Activated CD4-positive, alpha-beta T cell treated with anti-CD3 and anti-CD28 coated beads, Interleukin-10, Interleukin-2, amounts not matched to agents 100 ng/mL and 50 ng/mL, durations not matched to agents 16 hours and 8 hours (primary cell): ENCODE measurements around the gene KAT6B.

Experiments
- DNase-seq: peaks from one replicate; pipeline ENCODE4 v3.0.0-alpha.2; 2020

Gene KAT6B

DNA sequence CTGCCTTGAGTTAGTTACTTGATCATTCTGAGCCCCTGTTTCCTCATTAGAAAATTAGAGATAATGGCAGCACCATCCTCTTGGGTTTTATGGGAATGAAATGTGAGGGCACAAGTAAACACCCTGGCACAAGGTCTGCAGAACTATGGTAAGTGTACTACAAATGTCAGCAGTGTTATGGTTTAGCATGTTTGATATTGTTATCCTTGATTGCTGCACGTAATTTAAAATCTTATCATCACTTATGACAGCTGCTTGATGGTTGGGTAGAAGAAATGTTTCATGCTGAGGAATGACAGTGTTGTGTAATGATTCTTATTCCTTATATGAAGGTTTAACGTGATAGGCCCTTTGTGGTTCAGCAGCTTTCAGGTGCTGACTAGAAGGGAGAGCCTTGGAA lies 134.3 kb downstream of the KAT6B start:
- DNase-seq, result no peak

DNA sequence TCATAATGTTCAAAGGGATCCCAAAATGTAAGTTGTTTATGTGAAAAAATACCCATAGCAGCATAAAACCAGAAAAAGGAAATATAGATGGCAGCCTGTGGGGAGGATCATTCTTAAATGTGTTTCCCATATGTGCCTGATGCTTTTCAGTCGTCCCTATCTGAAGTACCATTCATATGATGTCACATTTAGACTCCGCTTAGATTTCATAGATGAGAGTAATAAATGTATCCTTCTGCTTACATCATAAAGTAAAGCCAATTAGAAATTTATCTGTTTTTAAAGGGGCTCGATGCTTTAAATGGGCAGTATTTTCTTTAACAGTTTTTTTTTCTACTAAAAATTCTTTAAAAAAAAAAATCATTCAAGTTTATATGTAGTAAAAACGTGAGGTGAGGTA lies 136.1 kb downstream of the KAT6B start:
- DNase-seq, result no peak

- peak; percentile 30 for DNase-seq
These were observed 137.1 kb downstream of the KAT6B start for GRCh38 chr10:74963549-74963948.

DNA sequence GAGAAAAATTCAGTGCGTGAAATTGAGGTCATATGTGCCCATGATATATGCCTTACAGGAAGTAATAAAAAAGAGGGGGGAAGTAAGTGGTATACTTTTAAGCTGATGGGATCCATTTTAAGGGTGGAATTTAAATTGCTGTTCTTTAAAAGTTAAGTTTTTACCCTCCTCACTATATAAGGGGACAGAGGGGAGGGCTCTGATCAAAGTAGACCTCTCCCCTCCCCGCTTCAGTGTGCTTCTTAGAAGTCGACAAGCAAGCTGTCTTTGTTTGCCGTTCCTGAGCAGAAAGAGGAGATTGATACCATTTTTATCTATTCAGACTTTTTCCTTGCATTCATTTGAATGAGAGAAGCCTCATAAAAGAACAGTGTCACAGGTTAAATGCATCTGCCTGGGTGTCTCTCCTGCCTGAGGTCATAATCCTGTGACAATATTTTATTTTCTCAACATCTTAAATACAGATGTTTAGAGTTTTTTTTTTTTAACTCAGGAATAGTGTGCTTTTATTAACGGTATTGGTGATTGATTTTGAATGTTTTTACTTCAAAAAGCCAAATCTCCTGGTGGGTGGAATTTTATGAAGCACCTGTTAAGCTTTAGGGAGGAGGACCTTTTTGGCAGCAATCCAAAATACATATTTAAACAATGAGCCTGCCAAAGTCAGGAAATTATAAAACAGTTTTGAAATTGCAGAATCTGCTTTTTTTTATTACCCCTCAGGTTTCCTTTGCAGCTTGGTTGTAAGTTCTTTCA lies 141.7 kb downstream of the KAT6B start:
- no peak for DNase-seq

DNA sequence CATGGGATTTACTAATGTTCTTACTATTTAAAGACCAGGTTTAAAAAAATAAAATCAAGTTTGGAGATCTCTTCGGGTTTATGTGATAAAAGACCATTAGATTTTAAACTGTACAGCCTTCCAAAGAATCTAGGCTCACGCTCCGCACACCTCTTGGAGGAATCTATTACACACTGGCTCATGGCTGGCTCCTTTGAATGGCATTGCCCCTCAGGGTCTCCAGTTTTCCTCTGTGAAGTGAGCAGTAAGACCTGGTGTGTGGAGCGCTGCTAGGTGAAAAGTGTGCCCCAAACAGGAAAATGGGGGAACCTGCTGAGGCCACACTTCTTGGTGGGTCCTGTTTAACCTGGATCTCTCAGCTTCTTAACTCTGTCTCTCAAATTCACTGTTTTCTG lies 142.3 kb downstream of the KAT6B start:
- DNase-seq, result no peak

GRCh38 chr10:74969093-74969492 lies 142.7 kb downstream of the KAT6B start:
- no peak for DNase-seq

DNA sequence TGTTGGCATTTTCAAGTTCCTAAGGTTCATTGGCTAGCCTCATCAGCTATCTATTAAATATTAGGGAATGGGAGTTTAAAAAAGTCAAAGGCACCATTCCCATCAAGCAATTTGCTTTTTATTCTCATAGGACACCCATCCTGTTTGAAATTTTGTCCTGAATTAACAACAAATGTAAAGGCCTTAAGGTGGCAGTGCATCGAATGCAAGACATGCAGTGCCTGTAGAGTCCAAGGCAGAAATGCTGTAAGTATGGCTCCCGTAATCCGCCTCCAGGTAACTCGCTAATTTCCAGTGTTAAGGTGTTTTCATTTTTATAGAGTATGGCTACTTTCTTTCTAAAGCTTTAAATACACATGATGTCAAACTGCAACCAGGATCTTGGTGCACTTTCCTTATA lies 143.1 kb downstream of the KAT6B start:
- DNase-seq, result no peak

DNA sequence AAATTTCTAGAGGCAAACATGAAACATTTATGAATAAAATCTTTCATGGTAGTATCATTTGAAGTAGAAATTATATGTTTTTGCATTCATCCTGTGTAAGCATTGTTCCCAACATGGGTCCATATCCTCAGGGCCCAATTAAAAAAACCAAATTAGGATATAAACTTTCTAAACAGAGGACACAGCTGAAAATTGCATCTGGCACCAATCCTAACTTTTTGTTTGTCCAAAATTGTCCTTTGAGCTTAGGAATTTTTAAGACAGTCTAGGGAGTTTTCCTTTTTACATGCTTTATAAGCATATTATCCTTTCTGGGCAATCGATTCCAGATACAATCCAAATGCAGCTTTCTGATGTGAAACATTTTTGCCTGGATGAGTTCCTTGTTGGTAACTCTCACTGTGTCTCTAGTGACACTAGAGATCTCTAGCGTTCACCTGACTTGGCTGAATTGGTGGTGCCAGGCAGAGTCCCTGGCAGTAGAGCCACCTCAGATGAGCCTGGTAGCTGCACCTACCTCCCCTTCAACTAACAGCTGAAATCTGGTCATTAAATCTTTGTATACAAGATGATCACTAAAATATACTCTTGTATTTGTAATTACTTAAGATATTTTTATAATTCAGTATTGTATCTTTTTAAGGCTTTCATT lies 147.5 kb downstream of the KAT6B start:
- no peak for DNase-seq

DNA sequence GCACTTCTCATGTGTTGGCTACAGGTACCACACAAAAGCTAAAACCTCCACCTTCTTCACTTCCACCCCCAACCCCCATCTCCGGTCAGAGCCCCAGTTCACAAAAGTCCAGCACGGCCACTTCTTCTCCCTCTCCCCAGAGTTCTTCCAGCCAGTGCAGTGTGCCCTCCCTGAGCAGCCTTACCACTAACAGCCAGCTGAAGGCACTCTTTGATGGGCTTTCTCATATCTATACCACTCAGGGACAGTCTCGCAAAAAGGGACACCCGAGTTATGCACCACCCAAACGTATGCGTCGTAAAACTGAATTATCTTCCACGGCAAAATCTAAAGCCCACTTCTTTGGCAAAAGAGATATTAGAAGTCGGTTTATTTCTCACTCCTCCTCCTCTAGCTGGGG lies 149.4 kb downstream of the KAT6B start:
- DNase-seq, result no peak

GRCh38 chr10:74976565-74976964 lies 150.2 kb downstream of the KAT6B start:
- no peak for DNase-seq

GRCh38 chr10:74977072-74977471 lies 150.7 kb downstream of the KAT6B start:
- peak; percentile 6 for DNase-seq

DNA sequence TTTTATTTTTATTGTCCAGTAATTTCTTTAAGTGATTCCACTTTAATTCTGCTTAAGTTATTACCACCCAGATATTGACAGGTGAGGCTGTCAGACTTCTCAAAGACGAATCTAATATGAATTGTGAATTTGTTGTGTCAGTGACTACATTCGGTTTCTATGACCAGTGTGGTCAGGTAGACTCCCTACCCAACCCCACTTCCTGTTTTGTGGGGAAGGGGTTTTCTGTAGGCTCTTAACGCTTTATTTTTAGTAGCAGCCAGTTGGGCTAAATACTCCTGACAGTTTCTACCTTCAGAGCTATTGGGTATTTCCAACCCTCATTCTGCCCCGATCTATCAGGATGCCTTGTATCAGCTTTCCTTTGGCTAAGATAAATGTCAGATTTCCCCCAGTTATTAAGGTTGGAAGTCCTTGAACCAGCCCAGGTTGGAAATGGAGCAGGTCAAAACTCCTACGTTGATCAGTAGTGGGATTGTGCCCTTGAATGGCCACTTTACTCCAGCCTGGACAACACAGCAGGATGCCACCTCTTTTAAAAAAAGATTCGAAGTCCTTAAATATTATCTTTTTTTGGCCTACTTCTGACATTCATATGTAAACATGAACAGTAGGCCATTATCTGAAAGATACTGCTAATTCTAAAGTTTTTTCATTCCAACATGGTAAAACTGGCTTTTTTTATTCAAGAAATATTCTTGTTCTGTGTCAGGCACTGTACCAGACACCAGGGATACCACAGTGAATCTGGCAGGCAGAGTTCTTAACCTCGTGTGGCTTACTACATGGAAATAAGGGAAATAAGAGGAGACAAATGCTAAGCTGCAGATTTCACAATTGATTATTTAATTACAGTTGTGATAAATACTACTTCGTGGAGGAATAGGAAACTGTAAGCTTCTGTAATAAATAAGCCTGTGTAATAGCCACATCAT lies 151.8 kb downstream of the KAT6B start:
- peak; percentile 81 for DNase-seq

- DNase-seq, result no peak
These were observed 155.6 kb downstream of the KAT6B start for GRCh38 chr10:74981831-74982633.

DNA sequence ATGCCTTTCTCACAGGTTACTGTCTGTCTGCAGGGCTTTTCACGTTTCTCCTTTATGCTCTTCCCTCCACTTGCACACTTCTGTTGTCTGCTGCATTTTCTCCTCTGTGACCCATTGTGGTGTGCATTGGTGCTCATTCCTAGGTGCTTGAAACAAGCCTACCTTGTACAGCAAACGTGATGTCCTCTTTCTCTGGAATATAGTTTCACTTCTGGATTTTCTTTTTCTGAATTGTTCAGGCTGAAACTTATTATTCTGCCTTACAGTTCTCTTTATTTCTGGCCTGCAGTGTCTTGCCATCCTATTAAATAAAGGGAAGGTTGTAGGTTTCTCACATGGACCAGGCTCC lies 156.2 kb downstream of the KAT6B start:
- DNase-seq, result no peak

DNA sequence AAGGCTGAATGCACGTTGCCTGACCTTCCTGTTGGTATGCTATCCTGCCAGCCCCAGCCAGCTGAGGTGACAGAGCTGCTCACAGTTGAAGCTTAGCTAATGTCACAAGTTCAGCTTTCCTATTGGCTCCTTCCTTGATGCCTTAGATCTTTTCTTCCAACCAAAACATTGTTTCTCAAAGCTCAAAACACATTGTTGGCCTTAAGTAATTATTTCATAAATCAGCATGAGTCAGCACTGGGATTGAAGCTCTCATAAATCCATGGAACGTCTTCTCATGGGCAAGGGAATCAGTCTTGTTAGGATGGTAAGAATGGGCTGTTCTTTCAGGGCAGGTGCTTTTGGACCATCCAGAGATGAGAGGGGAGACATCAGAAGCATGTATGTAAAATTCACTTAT lies 157.0 kb downstream of the KAT6B start:
- DNase-seq, result no peak

DNA sequence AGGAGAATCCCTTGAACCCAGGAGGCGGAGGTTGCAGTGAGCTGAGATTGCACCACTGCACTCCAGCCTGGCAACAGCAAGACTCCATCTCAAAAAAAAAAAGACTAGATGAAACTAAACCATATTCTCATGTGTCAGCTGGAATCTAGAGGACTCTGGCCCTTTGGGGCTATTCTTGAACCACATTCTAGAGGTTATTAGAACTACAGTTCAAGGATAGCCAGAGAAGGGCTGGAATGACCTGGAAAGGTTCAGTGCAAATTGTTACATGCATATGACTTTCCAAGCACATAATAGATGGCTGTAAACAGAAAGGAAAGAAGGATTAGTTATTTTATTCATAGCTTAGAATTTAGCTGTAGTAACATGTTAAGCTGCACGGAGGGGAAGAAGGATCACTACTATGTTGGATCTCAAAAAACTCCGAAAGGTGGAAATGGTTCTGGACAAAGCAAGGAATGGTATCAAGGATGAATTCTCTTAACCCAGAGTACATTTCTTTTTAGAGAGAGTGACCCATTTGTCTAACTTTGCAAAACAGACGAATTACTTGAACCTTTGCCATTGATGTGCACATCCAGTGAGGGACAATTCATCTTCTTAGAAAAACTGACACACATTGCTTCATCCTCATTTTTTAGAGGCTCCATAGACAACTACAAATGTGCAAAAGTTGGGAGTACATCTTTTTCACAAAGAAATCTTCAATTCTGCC lies 161.1 kb downstream of the KAT6B start:
- DNase-seq, result no peak

GRCh38 chr10:74988054-74988775 lies 161.8 kb downstream of the KAT6B start:
- no peak for DNase-seq

- DNase-seq, result no peak
These were observed 162.6 kb downstream of the KAT6B start for GRCh38 chr10:74988832-74989561.

GRCh38 chr10:74991435-74991834 lies 165.0 kb downstream of the KAT6B start:
- DNase-seq, result peak; percentile 48

DNA sequence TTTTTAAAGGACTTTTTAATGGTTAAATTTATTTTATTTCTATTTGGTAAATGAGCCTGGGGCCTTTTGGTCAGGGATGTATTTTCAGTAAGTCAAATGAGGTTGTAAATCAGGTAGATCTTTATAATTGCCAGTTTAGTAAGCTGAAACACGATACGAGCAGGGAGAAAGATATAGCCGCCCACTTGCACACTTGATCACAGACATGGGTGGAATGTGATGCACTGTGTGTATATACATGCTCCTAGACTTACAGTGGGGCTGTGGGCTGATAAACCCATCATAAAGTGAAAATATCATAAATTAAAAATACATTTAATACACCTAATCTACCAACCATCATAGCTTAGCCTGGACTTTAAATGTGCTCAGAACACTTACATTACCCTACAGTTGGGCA lies 165.7 kb downstream of the KAT6B start:
- no peak for DNase-seq

DNA sequence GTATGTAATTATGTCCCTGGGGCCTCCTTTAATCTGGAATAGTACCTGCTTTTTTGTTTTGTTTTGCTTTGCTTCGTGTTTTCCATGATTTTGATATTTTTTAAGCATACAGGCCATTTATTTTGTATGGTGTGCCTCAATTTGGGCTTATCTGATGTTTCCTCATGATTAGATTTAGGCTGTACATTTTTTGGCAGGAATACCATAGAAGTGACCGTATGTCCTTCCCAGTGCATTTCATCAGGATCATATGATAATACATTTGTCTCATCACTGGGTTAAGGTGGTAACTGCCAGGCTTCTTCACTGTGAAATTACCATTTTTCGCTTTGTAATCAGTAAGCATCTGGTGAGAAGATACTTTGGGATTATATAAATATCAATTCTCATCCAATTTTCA lies 167.2 kb downstream of the KAT6B start:
- no peak for DNase-seq
